Cardiac fibroblast (primary cell): ENCODE measurements around the gene SCAF8.

Experiments used
- DNase-seq, 2 donors: peaks; one replicate each; pipeline versions ENCODE4 v3.0.0 to v3.0.0-alpha.2; 2010; ENCODE audit warnings: low read depth in 2 of 2
- H3K4me3 ChIP-seq, 2 donors: replicated peaks in 1 of 2; 1 replicate in 1 of 2; 2 replicates in 1 of 2; pipeline ENCODE4 v1.5.1; 2011; ENCODE audit warnings: low read depth in 2 of 2, low read length in 2 of 2, mild to moderate bottlenecking in 2 of 2, moderate library complexity in 1 of 2
- TF ChIP-seq, protein P1 (sequence below): IDR thresholded peaks from one replicate; pipeline ENCODE4 v1.5.1; 2011; ENCODE audit warnings: low read depth, mild to moderate bottlenecking, low read length, inconsistent platforms

Gene SCAF8

DNA sequence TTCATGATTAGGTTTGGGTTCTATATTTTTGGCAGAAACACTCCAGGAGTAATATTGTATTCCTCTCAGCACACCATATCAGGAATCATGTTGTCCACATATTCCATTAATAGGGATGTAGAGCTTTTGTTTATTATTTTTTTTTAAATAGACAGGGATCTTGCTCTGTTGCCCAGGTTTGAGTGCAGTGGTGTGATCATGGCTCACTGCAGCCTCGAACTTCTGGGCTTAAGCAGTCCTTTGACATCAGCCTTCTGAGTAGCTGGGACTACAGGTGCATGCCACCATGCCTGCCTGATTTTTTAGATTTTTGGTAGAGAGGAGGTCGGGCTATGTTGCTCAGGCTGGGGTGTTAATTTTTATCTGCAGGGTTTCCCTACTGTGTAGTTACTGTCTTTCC, 12.0 kb downstream of the SCAF8 start:
- TF ChIP-seq, protein P1, sequence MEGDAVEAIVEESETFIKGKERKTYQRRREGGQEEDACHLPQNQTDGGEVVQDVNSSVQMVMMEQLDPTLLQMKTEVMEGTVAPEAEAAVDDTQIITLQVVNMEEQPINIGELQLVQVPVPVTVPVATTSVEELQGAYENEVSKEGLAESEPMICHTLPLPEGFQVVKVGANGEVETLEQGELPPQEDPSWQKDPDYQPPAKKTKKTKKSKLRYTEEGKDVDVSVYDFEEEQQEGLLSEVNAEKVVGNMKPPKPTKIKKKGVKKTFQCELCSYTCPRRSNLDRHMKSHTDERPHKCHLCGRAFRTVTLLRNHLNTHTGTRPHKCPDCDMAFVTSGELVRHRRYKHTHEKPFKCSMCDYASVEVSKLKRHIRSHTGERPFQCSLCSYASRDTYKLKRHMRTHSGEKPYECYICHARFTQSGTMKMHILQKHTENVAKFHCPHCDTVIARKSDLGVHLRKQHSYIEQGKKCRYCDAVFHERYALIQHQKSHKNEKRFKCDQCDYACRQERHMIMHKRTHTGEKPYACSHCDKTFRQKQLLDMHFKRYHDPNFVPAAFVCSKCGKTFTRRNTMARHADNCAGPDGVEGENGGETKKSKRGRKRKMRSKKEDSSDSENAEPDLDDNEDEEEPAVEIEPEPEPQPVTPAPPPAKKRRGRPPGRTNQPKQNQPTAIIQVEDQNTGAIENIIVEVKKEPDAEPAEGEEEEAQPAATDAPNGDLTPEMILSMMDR, result no peak
- no peak for DNase-seq
- no peak overlapping the region for H3K4me3 ChIP-seq

DNA sequence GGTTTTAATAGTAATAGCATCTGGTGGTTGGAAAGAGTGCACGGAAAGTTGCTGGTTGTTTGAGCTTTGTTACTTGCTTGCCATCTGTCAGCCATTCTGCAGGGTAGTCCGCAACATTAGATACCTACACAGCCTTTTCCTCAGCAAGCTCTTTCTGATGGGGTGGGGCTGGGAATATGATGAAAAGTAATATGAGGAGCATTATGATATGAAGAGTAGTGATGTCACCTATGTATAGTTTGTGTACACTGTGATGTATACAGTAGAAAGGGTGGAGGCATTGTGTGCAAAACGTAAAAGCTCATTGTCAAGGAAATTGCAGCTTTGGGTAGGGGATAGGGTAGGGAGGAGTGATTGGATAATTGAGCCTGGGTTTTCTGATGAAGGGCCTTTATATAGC, 16.1 kb downstream of the SCAF8 start:
- H3K4me3 ChIP-seq, result no peak overlapping the region
- DNase-seq, result no peak
- TF ChIP-seq, protein P1, result no peak

DNA sequence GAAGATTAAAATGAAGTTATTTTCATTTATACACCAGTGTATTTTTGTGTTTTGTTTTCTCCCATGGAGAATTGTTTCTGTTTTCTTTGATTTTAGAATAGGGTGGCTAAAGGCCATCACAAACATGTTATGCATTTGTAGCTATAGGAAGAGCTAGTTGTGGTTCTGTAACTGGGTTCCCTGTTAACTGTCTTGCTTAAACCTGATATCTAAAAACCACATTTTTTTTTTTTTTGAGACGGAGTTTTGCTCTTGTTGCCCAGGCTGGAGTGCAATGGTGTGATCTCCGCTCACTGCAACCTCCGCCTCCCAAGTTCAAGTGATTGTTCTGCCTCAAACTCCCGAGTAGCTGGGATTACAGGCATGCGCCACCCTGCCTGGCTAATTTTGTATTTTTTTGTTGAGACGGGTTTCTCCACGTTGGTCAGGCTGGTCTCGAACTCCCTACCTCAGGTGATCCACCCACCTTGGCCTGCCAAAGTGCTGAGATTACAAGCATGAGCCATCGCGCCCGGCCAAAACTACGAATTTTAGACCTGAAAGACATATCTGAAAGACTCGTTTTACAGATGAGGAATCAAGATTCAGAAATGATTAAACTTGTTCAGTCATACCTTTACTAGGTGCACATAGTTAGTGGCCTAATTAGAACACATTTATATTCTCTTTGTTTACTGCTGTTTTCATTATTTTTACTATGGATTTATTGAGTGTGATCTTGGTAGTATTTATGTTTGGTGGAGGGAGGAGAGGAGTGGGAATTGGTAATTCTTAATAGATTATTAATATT, 18.0 kb downstream of the SCAF8 start:
- H3K4me3 ChIP-seq, result no peak overlapping the region
- TF ChIP-seq, protein P1, result no peak
- no peak for DNase-seq

DNA sequence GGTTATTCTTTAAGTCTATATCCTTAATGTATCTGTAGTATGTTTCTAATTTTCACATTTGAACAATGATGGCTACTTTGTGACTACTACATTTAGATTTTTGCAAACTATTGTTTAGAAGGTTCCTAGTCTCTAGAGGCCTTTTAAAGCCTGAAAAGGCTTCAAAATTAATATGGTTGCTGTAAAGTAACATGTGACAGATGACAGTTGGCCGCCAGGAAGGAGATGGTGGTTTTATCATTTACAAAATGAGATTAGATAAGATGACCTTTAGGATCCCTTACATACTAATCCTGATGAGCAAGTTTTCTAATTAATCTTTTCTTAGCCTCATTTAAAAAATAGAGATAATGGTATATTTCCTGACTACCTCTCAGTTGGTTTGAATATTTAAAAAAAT, 18.8 kb downstream of the SCAF8 start:
- no peak for DNase-seq
- H3K4me3 ChIP-seq, result no peak overlapping the region
- TF ChIP-seq, protein P1, result no peak

DNA sequence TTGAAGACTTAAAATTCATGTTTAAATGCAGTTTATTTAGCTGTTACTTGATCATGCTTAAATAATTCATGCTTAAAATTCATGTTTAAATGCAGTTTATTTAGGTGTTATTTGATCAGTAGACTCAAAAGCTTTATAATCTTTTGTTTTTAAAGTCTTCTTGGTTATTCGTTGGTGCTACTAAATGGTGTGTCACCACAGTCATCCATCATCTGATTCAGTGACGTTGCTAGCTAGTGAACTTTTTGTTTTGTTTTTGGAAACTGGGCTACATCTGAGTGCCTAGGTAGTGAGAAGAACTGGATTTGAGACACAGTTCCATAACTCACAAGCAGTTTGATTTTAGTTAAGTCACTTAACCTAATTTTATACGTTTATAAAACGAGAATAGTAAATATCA, 20.9 kb downstream of the SCAF8 start:
- TF ChIP-seq, protein P1, result no peak
- peak; percentile 27 to 55 for DNase-seq
- H3K4me3 ChIP-seq, result no peak overlapping the region

DNA sequence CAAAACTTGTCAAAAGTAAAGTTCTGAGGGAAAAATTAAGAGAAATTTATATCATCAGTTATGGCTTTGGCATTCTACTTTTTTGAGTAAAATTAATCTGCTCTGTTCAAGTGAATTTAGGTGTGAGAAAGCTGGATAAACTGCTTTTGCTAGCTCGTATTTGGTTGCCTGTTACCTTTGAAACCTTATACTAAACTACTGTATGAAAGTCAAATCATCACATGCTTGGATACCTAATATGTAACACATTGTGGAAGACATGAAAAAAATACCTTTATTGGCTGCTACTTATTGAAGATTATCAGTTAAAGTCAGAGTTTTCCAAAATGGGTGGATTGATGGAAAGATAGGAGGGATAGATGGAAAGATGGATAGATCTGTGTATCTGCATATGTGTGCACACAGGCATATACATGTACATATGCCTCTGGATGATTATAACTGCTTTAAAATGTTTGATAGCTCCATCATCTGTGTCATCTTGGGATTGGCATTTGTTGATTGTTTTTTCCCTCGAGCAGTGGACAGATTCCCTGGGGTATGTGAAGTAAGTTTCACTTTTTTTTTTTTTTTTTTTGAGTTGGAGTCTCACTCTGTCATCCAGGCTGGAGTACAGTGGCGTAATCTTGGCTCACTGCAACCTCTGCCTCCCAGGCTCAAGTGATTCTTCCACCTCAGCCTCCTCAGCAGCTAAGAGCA, 24.3 kb downstream of the SCAF8 start:
- TF ChIP-seq, protein P1, result no peak
- DNase-seq, result peak in 1 of 2 donors; percentile 9
- no peak overlapping the region for H3K4me3 ChIP-seq
